Trophoblast cell (in vitro differentiated cells and primary cell): Measurements from ENCODE around the gene PCDHB1.
"Not testable (repeated sequence)": the region's sequence is repeated elsewhere in the genome, so short reads cannot be mapped to it uniquely, and the experiment has no call there.

Experiments used
- DNase-seq, 2 donors: peaks; one replicate each; pipeline ENCODE4 v3.0.0-alpha.2; 2016
- H2AFZ ChIP-seq: 2 replicates; pipeline ENCODE4 v1.6.1; 2013; ENCODE audit warnings: low read length, moderate library complexity, mild to moderate bottlenecking; ENCODE audit not compliant: insufficient read depth, poor library complexity
- H2AK5ac ChIP-seq: 2 replicates; pipeline ENCODE4 v1.6.1; 2013; ENCODE audit warnings: mild to moderate bottlenecking, low read length
- H2BK120ac ChIP-seq: 2 replicates; pipeline ENCODE4 v1.6.1; 2013; ENCODE audit warnings: low read length, mild to moderate bottlenecking, moderate library complexity; ENCODE audit not compliant: insufficient read depth, poor library complexity
- H2BK12ac ChIP-seq: 2 replicates; pipeline ENCODE4 v1.6.1; 2013; ENCODE audit warnings: mild to moderate bottlenecking, low read length, moderate library complexity
- H2BK5ac ChIP-seq: 2 replicates; pipeline ENCODE4 v1.6.1; 2013; ENCODE audit warnings: low read length, low read depth, moderate library complexity, mild to moderate bottlenecking; ENCODE audit not compliant: poor library complexity
- H3K14ac ChIP-seq: 2 replicates; pipeline ENCODE4 v1.6.1; 2013; ENCODE audit warnings: mild to moderate bottlenecking, low read length
- H3K18ac ChIP-seq: 2 replicates; pipeline ENCODE4 v1.6.1; 2013; ENCODE audit warnings: mild to moderate bottlenecking, low read length
- H3K23ac ChIP-seq: 2 replicates; pipeline ENCODE4 v1.6.1; 2013; ENCODE audit warnings: low read length
- H3K27ac ChIP-seq: 2 replicates; pipeline ENCODE4 v1.5.1; 2013; ENCODE audit warnings: low read depth, mild to moderate bottlenecking, inconsistent platforms, low read length, moderate library complexity
- H3K27me3 ChIP-seq: 2 replicates; pipeline ENCODE4 v1.6.1; 2013; ENCODE audit warnings: inconsistent platforms, mild to moderate bottlenecking, low read length, moderate library complexity; ENCODE audit not compliant: insufficient read depth
- H3K36me3 ChIP-seq, 2 experiments: 1 replicate in 1 of 2; 2 replicates in 1 of 2; pipeline ENCODE4 v1.6.1; 2013; ENCODE audit warnings: low read length in 2 of 2, mild to moderate bottlenecking in 2 of 2, moderate library complexity in 1 of 2; ENCODE audit not compliant: insufficient read depth in 2 of 2, control insufficient read depth in 1 of 2
- H3K4ac ChIP-seq: 2 replicates; pipeline ENCODE4 v1.6.1; 2013; ENCODE audit warnings: low read depth, mild to moderate bottlenecking, low read length, moderate library complexity
- H3K4me1 ChIP-seq, 2 experiments: 1 replicate in 1 of 2; 2 replicates in 1 of 2; pipeline ENCODE4 v1.6.1; 2013; ENCODE audit warnings: low read length in 2 of 2, mild to moderate bottlenecking in 2 of 2, moderate library complexity in 1 of 2; ENCODE audit not compliant: insufficient read depth in 2 of 2, control insufficient read depth in 1 of 2
- H3K4me2 ChIP-seq: 2 replicates; pipeline ENCODE4 v1.6.1; 2013; ENCODE audit warnings: inconsistent platforms, mild to moderate bottlenecking, low read length, moderate library complexity
- H3K4me3 ChIP-seq: 2 replicates; pipeline ENCODE4 v1.5.1; 2013; ENCODE audit warnings: mild to moderate bottlenecking, low read depth, low read length, inconsistent platforms
- H3K79me1 ChIP-seq: one replicate; pipeline ENCODE4 v1.6.1; 2013; ENCODE audit warnings: low read length
- H3K79me2 ChIP-seq: 2 replicates; pipeline ENCODE4 v1.6.1; 2013; ENCODE audit warnings: low read length, mild to moderate bottlenecking; ENCODE audit not compliant: control insufficient read depth, insufficient read depth, poor library complexity
- H3K9ac ChIP-seq: 2 replicates; pipeline ENCODE4 v1.6.1; 2013; ENCODE audit warnings: mild to moderate bottlenecking, low read length
- H3K9me3 ChIP-seq: 2 replicates; pipeline ENCODE4 v1.6.1; 2013; ENCODE audit warnings: low read depth, mild to moderate bottlenecking, control low read depth, inconsistent platforms, low read length; ENCODE audit not compliant: insufficient read depth
- H4K12ac ChIP-seq: 2 replicates; pipeline ENCODE4 v1.6.1; 2013; ENCODE audit warnings: low read depth, mild to moderate bottlenecking, low read length, moderate library complexity
- H4K8ac ChIP-seq: 2 replicates; pipeline ENCODE4 v1.6.1; 2013; ENCODE audit warnings: low read depth, mild to moderate bottlenecking, low read length, moderate library complexity
- H4K91ac ChIP-seq: one replicate; pipeline ENCODE4 v1.6.1; 2013; ENCODE audit warnings: low read depth, mild to moderate bottlenecking, low read length, moderate library complexity
- WGBS: extraction: QIAGEN DNeasy Blood & Tissue Kit; methylation state at CpG from one replicate; pipeline ENCODE4 v1.1.7; 2013; ENCODE audit warnings: missing lambda C conversion rate; ENCODE audit not compliant: insufficient read length, insufficient coverage; ENCODE audit errors: extremely low coverage; 5-methylcytosine and 5-hydroxymethylcytosine counted together

The PCDHB1 gene

DNA sequence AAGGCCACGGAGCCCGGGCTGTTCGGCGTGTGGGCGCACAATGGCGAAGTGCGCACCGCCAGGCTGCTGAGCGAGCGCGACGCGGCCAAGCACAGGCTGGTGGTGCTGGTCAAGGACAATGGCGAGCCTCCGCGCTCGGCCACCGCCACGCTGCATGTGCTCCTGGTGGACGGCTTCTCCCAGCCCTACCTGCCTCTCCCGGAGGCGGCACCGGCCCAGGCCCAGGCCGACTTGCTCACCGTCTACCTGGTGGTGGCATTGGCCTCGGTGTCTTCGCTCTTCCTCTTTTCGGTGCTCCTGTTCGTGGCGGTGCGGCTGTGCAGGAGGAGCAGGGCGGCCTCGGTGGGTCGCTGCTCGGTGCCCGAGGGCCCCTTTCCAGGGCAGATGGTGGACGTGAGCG lies 51.3 kb downstream of the PCDHB1 start:
- DNase-seq, H2BK5ac ChIP-seq, H3K18ac ChIP-seq, H3K79me2 ChIP-seq, H3K4me3 ChIP-seq, H2BK120ac ChIP-seq, H3K27ac ChIP-seq, H3K27me3 ChIP-seq, H3K4me2 ChIP-seq, H2AFZ ChIP-seq, H4K91ac ChIP-seq, H3K36me3 ChIP-seq, H2BK12ac ChIP-seq, H3K9ac ChIP-seq, H3K4ac ChIP-seq, H2AK5ac ChIP-seq, H3K23ac ChIP-seq, H3K79me1 ChIP-seq, H3K4me1 ChIP-seq, H4K12ac ChIP-seq, H3K9me3 ChIP-seq, H3K14ac ChIP-seq, H4K8ac ChIP-seq: not testable (repeated sequence)
- WGBS = no CpG with 5 or more reads among the region's 38 CpGs

DNA sequence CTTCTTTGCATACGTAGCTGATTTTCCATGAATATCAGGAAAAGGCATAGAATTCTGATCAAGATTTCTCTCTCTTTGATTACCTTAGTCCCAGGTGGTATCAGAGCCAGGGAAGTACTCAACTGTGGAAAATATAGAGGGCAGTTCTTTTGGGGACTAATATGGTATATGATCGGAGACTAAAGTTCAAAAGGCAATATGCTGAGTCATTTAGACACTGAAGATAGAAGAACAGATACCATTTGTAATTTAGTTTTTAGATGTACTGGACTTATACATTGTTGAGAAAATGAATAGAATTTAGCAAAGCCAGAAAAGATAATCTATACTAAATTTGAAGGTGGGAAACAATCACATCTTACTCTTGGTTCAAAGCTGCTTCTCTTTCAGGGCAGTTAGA lies 54.2 kb downstream of the PCDHB1 start:
- H2BK12ac ChIP-seq = no peak overlapping the region
- H3K4me3 ChIP-seq = no peak overlapping the region
- H3K79me2 ChIP-seq = no peaks in the 10 kb centered on the region
- H3K27ac ChIP-seq = no peak overlapping the region
- no peak overlapping the region for H4K12ac ChIP-seq
- H3K9me3 ChIP-seq = peaks cover 4% of the 10 kb centered on the region
- no peak overlapping the region for H2AK5ac ChIP-seq
- no peak overlapping the region for H3K14ac ChIP-seq
- no peak overlapping the region for H2BK120ac ChIP-seq
- peaks cover 7% of the 10 kb centered on the region in 2 experiments for H3K36me3 ChIP-seq
- H2AFZ ChIP-seq = no peak overlapping the region
- no peak overlapping the region for H3K4me2 ChIP-seq
- H3K9ac ChIP-seq = no peak overlapping the region
- H4K91ac ChIP-seq = no peak overlapping the region
- DNase-seq = no peak
- H3K4me1 ChIP-seq = no peaks in the 10 kb centered on the region
- H3K23ac ChIP-seq = no peak overlapping the region
- H3K4ac ChIP-seq = no peak overlapping the region
- H3K18ac ChIP-seq = no peak overlapping the region
- no CpG with 5 or more reads among the region's 2 CpGs for WGBS
- H3K79me1 ChIP-seq = no peaks in the 10 kb centered on the region
- H3K27me3 ChIP-seq = no peaks in the 10 kb centered on the region
- H2BK5ac ChIP-seq = no peak overlapping the region
- H4K8ac ChIP-seq = no peak overlapping the region
